Breast epithelium (tissue), 3 donors: ENCODE results near the gene NANOS2.

Source experiments
- CTCF ChIP-seq, 3 donors: fragments of 450-650 bp; IDR thresholded peaks; one replicate each; pipeline ENCODE4 v1.5.1; 2016 to 2017; ENCODE audit warnings: antibody characterized with exemption in 3 of 3, mild to moderate bottlenecking in 3 of 3, moderate library complexity in 3 of 3
- POLR2AphosphoS5 ChIP-seq, 3 donors: sonication (generic); formaldehyde crosslinking; IDR thresholded peaks; one replicate each; pipeline ENCODE4 v1.6.1; 2017; ENCODE audit warnings: antibody characterized with exemption in 3 of 3

- no peak for TF ChIP-seq CTCF (IDR thresholded peaks at IDR 0.05)
- TF ChIP-seq POLR2AphosphoS5 (IDR thresholded peaks at IDR 0.05): no peak
Observed at GRCh38 chr19:45958320-45958719, 43.7 kb upstream of the NANOS2 start.
